H9 (cell line): ENCODE measurements around the gene RPS6KA4. TPM values are rescaled to one million over a fixed set of nuclear protein-coding genes. Genes with fewer than 3 reads are reported as not detected.

ENCODE experiments used
- DNase-seq: peaks from one replicate; pipeline ENCODE4 v3.0.0-alpha.2; 2017
- H2AFZ ChIP-seq: one replicate; pipeline ENCODE4 v1.6.1; 2013; ENCODE audit warnings: mild to moderate bottlenecking, low read length, control low read depth, moderate library complexity
- H2AK5ac ChIP-seq: 2 replicates; pipeline ENCODE4 v1.6.1; 2013; ENCODE audit warnings: low read length, control low read depth, mixed read lengths; ENCODE audit not compliant: insufficient read length
- H2BK120ac ChIP-seq: one replicate; pipeline ENCODE4 v1.6.1; 2013; ENCODE audit warnings: low read depth, mild to moderate bottlenecking, low read length, control low read depth, inconsistent platforms; ENCODE audit not compliant: poor library complexity, severe bottlenecking
- H2BK12ac ChIP-seq: 2 replicates; pipeline ENCODE4 v1.6.1; 2013; ENCODE audit warnings: low read length, control low read depth, mixed read lengths, low read depth; ENCODE audit not compliant: insufficient read length
- H2BK15ac ChIP-seq: 2 replicates; pipeline ENCODE4 v1.6.1; 2013; ENCODE audit warnings: low read depth, low read length, control low read depth
- H2BK20ac ChIP-seq: one replicate; pipeline ENCODE4 v1.6.1; 2013; ENCODE audit warnings: low read depth, mild to moderate bottlenecking, low read length, control low read depth, inconsistent platforms; ENCODE audit not compliant: poor library complexity, severe bottlenecking
- H2BK5ac ChIP-seq: 2 replicates; pipeline ENCODE4 v1.6.1; 2013; ENCODE audit warnings: low read length, control low read depth, mixed read lengths; ENCODE audit not compliant: insufficient read length
- H3K14ac ChIP-seq: 2 replicates; pipeline ENCODE4 v1.6.1; 2013; ENCODE audit warnings: low read length, control low read depth; ENCODE audit not compliant: insufficient read depth
- H3K18ac ChIP-seq: 2 replicates; pipeline ENCODE4 v1.6.1; 2013; ENCODE audit warnings: low read depth, mild to moderate bottlenecking, mixed read lengths, low read length, control low read depth; ENCODE audit not compliant: insufficient read length
- H3K23ac ChIP-seq: 2 replicates; pipeline ENCODE4 v1.6.1; 2013; ENCODE audit warnings: low read length, control low read depth, mixed read lengths, low read depth; ENCODE audit not compliant: insufficient read length
- H3K23me2 ChIP-seq: 2 replicates; pipeline ENCODE4 v1.6.1; 2013; ENCODE audit warnings: low read depth, mild to moderate bottlenecking, mixed read lengths, low read length, control low read depth; ENCODE audit not compliant: insufficient read length, poor library complexity, severe bottlenecking
- H3K27ac ChIP-seq: 2 replicates; pipeline ENCODE4 v1.5.1; 2013; ENCODE audit warnings: low read length, control low read depth, mixed read lengths, low read depth; ENCODE audit not compliant: insufficient read length
- H3K27me3 ChIP-seq: 2 replicates; pipeline ENCODE4 v1.6.1; 2013; ENCODE audit warnings: low read length, control low read depth, inconsistent platforms; ENCODE audit not compliant: insufficient read depth
- H3K4ac ChIP-seq: 2 replicates; pipeline ENCODE4 v1.6.1; 2013; ENCODE audit warnings: low read depth, mild to moderate bottlenecking, control low read depth, inconsistent platforms, low read length, moderate library complexity
- H3K4me1 ChIP-seq: 2 replicates; pipeline ENCODE4 v1.6.1; 2013; ENCODE audit warnings: low read length, control low read depth, inconsistent platforms; ENCODE audit not compliant: insufficient read depth
- H3K4me2 ChIP-seq: 2 replicates; pipeline ENCODE4 v1.6.1; 2013; ENCODE audit warnings: low read length, control low read depth, mixed read lengths; ENCODE audit not compliant: insufficient read length, insufficient read depth
- H3K56ac ChIP-seq: 2 replicates; pipeline ENCODE4 v1.6.1; 2013; ENCODE audit warnings: low read depth, mild to moderate bottlenecking, mixed read lengths, low read length, control low read depth; ENCODE audit not compliant: insufficient read length
- H3K79me1 ChIP-seq: 2 replicates; pipeline ENCODE4 v1.6.1; 2013; ENCODE audit warnings: low read depth, mild to moderate bottlenecking, moderate library complexity, low read length, control low read depth, inconsistent platforms; ENCODE audit not compliant: insufficient read depth, poor library complexity, severe bottlenecking
- H3K79me2 ChIP-seq: 2 replicates; pipeline ENCODE4 v1.6.1; 2013; ENCODE audit warnings: low read length, control low read depth, inconsistent platforms; ENCODE audit not compliant: insufficient read depth
- H3K9ac ChIP-seq: 2 replicates; pipeline ENCODE4 v1.6.1; 2013; ENCODE audit warnings: low read length, control low read depth, mixed read lengths; ENCODE audit not compliant: insufficient read length; ENCODE audit errors: extremely low read depth
- H3K9me3 ChIP-seq: one replicate; pipeline ENCODE4 v1.6.1; 2013; ENCODE audit warnings: low read depth, low read length, inconsistent platforms; ENCODE audit not compliant: control insufficient read depth
- H3T11ph ChIP-seq: one replicate; pipeline ENCODE4 v1.6.1; 2013; ENCODE audit warnings: mild to moderate bottlenecking, low read length, control low read depth, inconsistent platforms
- H4K20me1 ChIP-seq: one replicate; pipeline ENCODE4 v1.6.1; 2013; ENCODE audit not compliant: control insufficient read depth, insufficient read length, insufficient read depth
- H4K5ac ChIP-seq: 2 replicates; pipeline ENCODE4 v1.6.1; 2013; ENCODE audit warnings: low read depth, mild to moderate bottlenecking, mixed read lengths, low read length, control low read depth; ENCODE audit not compliant: insufficient read length
- H4K8ac ChIP-seq: replicated peaks from 2 replicates; pipeline ENCODE4 v1.6.1; 2013; ENCODE audit warnings: low read length, control low read depth, mixed read lengths, low read depth; ENCODE audit not compliant: insufficient read length
- H4K91ac ChIP-seq: 2 replicates; pipeline ENCODE4 v1.6.1; 2013; ENCODE audit warnings: low read depth, mild to moderate bottlenecking, moderate library complexity, mixed read lengths, low read length, control low read depth; ENCODE audit not compliant: insufficient read length
- H3K27ac Mint-ChIP-seq, 3 experiments: 2 replicates in 2 of 3; 3 replicates in 1 of 3; pipeline ENCODE4 v1.8.0; 2020 to 2021; ENCODE audit warnings: mixed read lengths in 3 of 3, mild to moderate bottlenecking in 1 of 3, moderate library complexity in 1 of 3
- H3K27me3 Mint-ChIP-seq: 2 replicates; pipeline ENCODE4 v1.8.0; 2021; ENCODE audit warnings: low read depth, mild to moderate bottlenecking, moderate library complexity, mixed read lengths
- H3K36me3 Mint-ChIP-seq, 3 experiments: 2 replicates in 2 of 3; 3 replicates in 1 of 3; pipeline ENCODE4 v1.8.0; 2020 to 2021; ENCODE audit warnings: low read depth in 3 of 3, mixed read lengths in 3 of 3; ENCODE audit not compliant: insufficient read depth in 1 of 3
- H3K4me1 Mint-ChIP-seq, 2 experiments: 2 replicates each; pipeline ENCODE4 v1.8.0; 2020; ENCODE audit warnings: mixed read lengths in 2 of 2
- H3K4me3 Mint-ChIP-seq, 2 experiments: 2 replicates in 1 of 2; 3 replicates in 1 of 2; pipeline ENCODE4 v1.8.0; 2020 to 2021; ENCODE audit warnings: mild to moderate bottlenecking in 2 of 2, mixed read lengths in 2 of 2, moderate library complexity in 1 of 2
- H3K9me3 Mint-ChIP-seq, 2 experiments: 2 replicates in 1 of 2; 3 replicates in 1 of 2; pipeline ENCODE4 v1.8.0; 2020; ENCODE audit warnings: mild to moderate bottlenecking in 2 of 2, mixed read lengths in 2 of 2, moderate library complexity in 1 of 2
- WGBS: extraction: QIAGEN DNeasy Blood & Tissue Kit; methylation state at CpG from one replicate; pipeline ENCODE4 v1.1.7; 2013; ENCODE audit warnings: missing lambda C conversion rate, low lambda C conversion rate, mixed read lengths; ENCODE audit not compliant: insufficient read length; ENCODE audit errors: extremely low coverage; 5-methylcytosine and 5-hydroxymethylcytosine counted together
- total RNA-seq: library from RNA; stranded (reverse); gene quantifications from 2 replicates; pipeline ENCODE4 v1.2.1, GENCODE V29; 2021
- TF ChIP-seq, protein P1 (sequence below): fragments of 200-600 bp; sonication (generic); conservative IDR thresholded peaks from 3 replicates; pipeline ENCODE4 v1.8.0; 2021; ENCODE audit warnings: antibody characterized with exemption, mild to moderate bottlenecking

Gene RPS6KA4
- total RNA-seq, 1 experiment from 2014 or later: 10.8 TPM

DNA sequence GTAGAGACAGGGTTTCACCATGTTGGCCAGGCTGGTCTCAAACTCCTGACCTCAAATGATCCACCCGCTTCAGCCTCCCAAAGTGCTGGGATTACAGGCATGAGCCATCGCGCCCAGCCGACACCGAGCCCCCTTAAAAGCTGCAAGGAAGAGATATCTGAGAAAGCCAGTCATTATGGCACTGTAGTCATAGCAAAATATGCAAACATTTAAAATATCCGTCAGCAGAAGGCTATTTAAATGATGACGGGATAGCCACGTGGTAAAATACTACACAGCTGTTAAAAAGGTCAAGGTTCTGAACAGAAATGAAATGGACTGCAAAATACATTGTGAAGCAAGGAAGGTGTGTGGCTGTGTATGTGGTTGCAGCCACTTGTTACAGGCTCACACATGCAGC, 25.4 kb upstream of the RPS6KA4 start:
- no peaks in the 10 kb centered on the region for H3K36me3 Mint-ChIP-seq
- TF ChIP-seq, protein P1, sequence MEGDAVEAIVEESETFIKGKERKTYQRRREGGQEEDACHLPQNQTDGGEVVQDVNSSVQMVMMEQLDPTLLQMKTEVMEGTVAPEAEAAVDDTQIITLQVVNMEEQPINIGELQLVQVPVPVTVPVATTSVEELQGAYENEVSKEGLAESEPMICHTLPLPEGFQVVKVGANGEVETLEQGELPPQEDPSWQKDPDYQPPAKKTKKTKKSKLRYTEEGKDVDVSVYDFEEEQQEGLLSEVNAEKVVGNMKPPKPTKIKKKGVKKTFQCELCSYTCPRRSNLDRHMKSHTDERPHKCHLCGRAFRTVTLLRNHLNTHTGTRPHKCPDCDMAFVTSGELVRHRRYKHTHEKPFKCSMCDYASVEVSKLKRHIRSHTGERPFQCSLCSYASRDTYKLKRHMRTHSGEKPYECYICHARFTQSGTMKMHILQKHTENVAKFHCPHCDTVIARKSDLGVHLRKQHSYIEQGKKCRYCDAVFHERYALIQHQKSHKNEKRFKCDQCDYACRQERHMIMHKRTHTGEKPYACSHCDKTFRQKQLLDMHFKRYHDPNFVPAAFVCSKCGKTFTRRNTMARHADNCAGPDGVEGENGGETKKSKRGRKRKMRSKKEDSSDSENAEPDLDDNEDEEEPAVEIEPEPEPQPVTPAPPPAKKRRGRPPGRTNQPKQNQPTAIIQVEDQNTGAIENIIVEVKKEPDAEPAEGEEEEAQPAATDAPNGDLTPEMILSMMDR: no peak

More for the DNA sequence above, 25.4 kb upstream of the RPS6KA4 start:
- Histone ChIP-seq H2BK20ac (no peak overlapping the region), H2BK12ac (no peak overlapping the region), H3K27ac (no peak overlapping the region), H3K27me3 (no peaks in the 10 kb centered on the region), H3K9ac (no peak overlapping the region), H2BK15ac (no peak overlapping the region), H4K5ac (no peak overlapping the region), H3K23me2 (no peaks in the 10 kb centered on the region), H4K20me1 (no peaks in the 10 kb centered on the region), H2AK5ac (no peak overlapping the region), H2BK120ac (no peak overlapping the region), H2BK5ac (no peak overlapping the region), H3K79me1 (no peaks in the 10 kb centered on the region), H3K23ac (no peak overlapping the region), H4K8ac (no peak overlapping the region), H3T11ph (no peak overlapping the region), H2AFZ (no peak overlapping the region), H3K79me2 (no peaks in the 10 kb centered on the region), H3K4me2 (no peak overlapping the region), H4K91ac (no peak overlapping the region), H3K4me1 (peaks cover 2% of the 10 kb centered on the region; the same call in 1 of the 2 replicates), H3K4ac (no peak overlapping the region), H3K56ac (no peak overlapping the region), H3K9me3 (no peaks in the 10 kb centered on the region), H3K14ac (no peak overlapping the region), H3K18ac (no peak overlapping the region)
- Mint-ChIP-seq H3K4me1 (peaks cover 12 to 15% of the 10 kb centered on the region in 2 experiments), H3K27me3 (peaks cover 7% of the 10 kb centered on the region), H3K9me3 (no peaks in the 10 kb centered on the region), H3K27ac (no peak overlapping the region; a peak in 1 of 7 replicates), H3K4me3 (no peak overlapping the region; a peak in 1 of 5 replicates)
- no peak for DNase-seq
- WGBS: no CpG with 5 or more reads among the region's 8 CpGs
